Fibroblast of pulmonary artery (primary cell): ENCODE data around the gene PIF1.

ENCODE experiments used
- DNase-seq: peaks from one replicate; pipeline ENCODE4 v3.0.0-alpha.2; 2010; ENCODE audit warnings: low read depth
- H3K4me3 ChIP-seq: replicated peaks from 2 replicates; pipeline ENCODE4 v1.5.1; 2011; ENCODE audit warnings: low read depth, mild to moderate bottlenecking, control low read depth, low read length, moderate library complexity
- CTCF ChIP-seq: IDR thresholded peaks from 2 replicates; pipeline ENCODE4 v1.5.1; 2011; ENCODE audit warnings: mild to moderate bottlenecking, control low read depth, low read length, inconsistent platforms; ENCODE audit errors: missing control alignments

The PIF1 gene

DNA sequence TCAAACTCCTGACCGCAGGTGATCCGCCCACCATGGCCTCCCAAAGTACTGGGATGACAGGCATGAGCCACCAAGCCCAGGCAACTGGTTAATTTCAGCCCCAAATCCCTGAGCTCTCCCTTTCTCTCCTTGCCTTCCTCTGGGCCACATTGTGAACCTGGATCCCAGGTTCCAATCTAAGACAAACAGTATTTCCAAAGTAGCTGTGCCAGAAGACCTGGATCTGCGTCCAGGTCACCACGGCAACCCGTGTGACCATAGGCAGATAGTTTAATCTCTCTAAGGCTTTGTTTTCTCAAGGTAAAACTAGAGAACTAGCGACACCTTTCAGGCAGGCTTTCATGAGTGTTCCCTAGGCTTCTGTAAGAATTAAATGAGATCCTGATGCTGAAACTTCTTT lies 44.1 kb downstream of the PIF1 start:
- no peak for DNase-seq
- no peak for TF ChIP-seq CTCF

DNA sequence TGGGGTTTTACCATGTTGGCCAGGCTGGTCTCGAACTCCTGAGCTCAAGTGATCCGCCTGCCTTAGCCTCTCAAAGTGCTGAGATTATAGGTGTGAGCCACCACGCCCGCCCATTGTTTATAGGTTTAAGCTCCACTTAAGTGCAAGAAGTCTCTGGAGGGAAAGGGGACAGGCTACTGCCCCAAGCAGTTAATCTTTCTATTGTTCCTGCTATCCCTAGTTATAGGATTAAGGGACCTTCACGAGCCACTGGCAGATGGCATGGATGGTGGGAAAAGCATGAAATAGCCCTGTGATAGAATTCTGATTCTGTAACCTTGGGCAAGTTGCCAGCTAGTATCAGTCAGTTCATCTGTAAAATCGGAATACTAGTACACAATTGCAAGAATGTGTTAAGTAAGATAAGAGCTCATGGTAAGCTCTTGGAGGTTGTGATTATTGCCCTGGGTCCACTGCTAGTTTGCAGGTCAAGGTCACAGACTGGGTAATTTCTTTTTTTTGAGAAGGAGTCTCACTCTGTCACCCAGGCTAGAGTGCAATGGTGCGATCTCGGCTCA lies 44.8 kb downstream of the PIF1 start:
- TF ChIP-seq CTCF = no peak
- DNase-seq = no peak
- no peak overlapping the region for H3K4me3 ChIP-seq

More for the DNA sequence above, 44.1 kb downstream of the PIF1 start:
- no peak overlapping the region for H3K4me3 ChIP-seq

- DNase-seq = no peak
- no peak for TF ChIP-seq CTCF
- H3K4me3 ChIP-seq = no peak overlapping the region
Observed at GRCh38 chr15:64779630-64780029, 45.8 kb downstream of the PIF1 start.

GRCh38 chr15:64779024-64779423 lies 46.4 kb downstream of the PIF1 start:
- no peak for DNase-seq
- no peak overlapping the region for H3K4me3 ChIP-seq
- TF ChIP-seq CTCF = no peak

DNA sequence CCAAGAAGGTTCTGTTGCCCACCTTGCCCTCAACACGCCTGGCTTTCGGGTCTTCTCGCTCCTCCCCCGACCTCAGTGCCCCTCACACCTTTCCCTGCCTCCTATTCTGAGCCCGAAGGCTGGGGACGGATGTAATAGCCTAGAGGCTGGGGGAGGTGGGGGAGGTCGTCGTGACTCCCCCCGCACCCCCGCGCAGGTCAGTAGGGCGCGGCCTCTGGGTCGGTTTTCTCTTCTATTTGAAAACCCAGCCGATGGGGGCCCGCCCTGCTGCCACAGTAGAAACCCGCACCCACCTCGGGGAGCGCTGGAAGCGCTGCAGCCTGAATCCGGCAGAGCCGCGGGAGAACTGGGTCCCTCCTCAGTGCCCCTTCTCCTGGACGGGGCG lies 49.1 kb downstream of the PIF1 start:
- peak overlapping the region; percentile 47 for H3K4me3 ChIP-seq
- no peak for DNase-seq
- no peak for TF ChIP-seq CTCF

DNA sequence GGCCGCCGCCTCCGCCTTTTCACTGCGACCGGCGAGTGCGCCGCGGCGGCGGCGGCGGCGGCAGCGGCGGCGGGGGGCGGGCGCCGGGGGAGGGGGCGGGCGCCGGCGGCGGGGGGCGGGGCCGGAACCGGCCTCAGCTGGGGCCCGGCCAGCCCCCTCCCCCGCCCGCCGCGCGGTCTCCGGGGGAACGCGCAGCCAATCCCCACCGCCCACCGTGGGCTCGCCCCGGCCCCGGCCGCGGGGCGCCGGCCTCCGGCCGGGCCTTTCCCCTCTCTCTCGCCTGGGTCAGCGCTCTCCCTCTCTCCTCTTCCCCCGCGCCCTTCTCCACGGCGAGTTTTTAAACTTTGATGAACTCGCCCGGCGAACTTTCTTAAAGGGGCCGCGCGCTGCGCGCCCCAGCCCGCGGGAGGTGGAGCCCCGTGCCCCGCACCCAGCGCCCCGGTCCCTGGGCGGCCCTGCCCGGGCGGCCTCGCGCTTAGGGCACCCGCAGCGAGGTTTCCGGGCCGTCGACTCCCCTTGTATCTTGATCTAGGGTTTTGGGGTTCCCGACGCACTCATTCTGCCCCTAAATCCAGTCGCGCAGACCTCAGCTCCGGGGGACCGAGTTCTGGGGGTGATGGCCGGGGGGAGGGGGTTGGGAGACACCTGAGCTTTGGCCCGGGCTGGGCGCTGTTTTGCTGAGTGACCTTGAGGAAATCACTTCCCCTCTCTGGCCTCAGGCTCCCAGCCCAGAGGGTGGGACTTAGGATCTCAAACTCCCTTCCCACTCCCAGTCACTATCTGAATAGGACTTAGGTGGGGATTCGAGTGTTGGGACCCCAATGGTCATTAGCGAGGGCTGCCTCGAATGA lies 49.7 kb downstream of the PIF1 start, which contains the start of gene RBPMS2:
Gene RBPMS2, minus strand, starts transcription at position 39 of the 851 bp plus-strand sequence. CDS start 270 bp downstream, outside the sequence.
- peak; percentile 8 for DNase-seq
- peak within 1 kb of the TSS; percentile 47 for H3K4me3 ChIP-seq
- no peak for TF ChIP-seq CTCF
